Activated naive CD4-positive, alpha-beta T cell treated with anti-CD3 and anti-CD28 coated beads for 36 hours (primary cell): ENCODE measurements around the gene ARAP2. TPM values are rescaled to one million over a fixed set of nuclear protein-coding genes. Genes with fewer than 3 reads are reported as not detected.

Experiments
- CTCF ChIA-PET: fragments of 350-600 bp; sonication (Branson Sonifier 250); formaldehyde crosslinking; loops from one replicate; lab custom pipeline; 2021; ENCODE audit warnings: antibody characterized with exemption; lab: Charles Lee
- DNase-seq: peaks from one replicate; pipeline ENCODE4 v3.0.0-alpha.2; 2020
- H3K27ac Mint-ChIP-seq: one replicate; pipeline ENCODE4 v1.8.0; 2021; ENCODE audit warnings: mild to moderate bottlenecking, mixed read lengths
- H3K27me3 Mint-ChIP-seq: one replicate; pipeline ENCODE4 v1.8.0; 2021; ENCODE audit warnings: low read depth, mixed read lengths
- H3K36me3 Mint-ChIP-seq: one replicate; pipeline ENCODE4 v1.8.0; 2021; ENCODE audit warnings: low read depth, mixed read lengths
- H3K4me1 Mint-ChIP-seq: one replicate; pipeline ENCODE4 v1.8.0; 2021; ENCODE audit warnings: low read depth, mixed read lengths
- H3K4me3 Mint-ChIP-seq: one replicate; pipeline ENCODE4 v1.8.0; 2021; ENCODE audit warnings: mild to moderate bottlenecking, moderate library complexity, mixed read lengths
- H3K9me3 Mint-ChIP-seq: one replicate; pipeline ENCODE4 v1.8.0; 2021; ENCODE audit warnings: mixed read lengths
- intact Hi-C: fragments of 100-400 bp; cut with micrococcal nuclease; formaldehyde crosslinking; loops from one replicate; pipeline ENCODE4 v1.15.1; 2023
- total RNA-seq, 2 experiments: library from RNA; stranded (reverse); gene quantifications; one replicate each; pipeline ENCODE4 v1.2.3, GENCODE V29; 2021

ARAP2 gene
- total RNA-seq, 2 experiments from 2014 or later, result 29.6 to 38.2 TPM

DNA sequence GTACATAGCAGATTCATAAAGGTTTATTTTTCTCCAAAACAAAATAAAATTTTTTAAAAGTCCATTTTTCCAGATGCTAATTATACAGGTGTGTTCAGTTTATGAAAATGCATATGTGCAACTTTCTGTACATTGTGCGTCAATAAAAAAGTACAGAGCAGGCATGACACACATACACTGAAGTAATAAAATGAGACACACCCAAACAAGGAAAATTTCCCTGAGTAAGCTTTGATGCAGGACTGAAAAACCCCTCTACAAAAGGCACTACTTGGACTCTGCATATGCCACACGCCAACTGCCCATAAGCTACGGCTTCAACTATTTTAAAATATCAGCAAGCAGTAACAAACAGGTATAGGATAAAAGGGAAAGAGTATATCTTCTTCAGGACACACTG is 13.8 kb downstream of the ARAP2 start:
- no peak overlapping the region for H3K27ac Mint-ChIP-seq
- CTCF ChIA-PET, result interaction anchor here (0.7 kb wide), 1 partner anchor 13 kb away, joined by 4 read pairs; no protein-coding TSS in a partner anchor
- peaks cover 13% of the 10 kb centered on the region for H3K9me3 Mint-ChIP-seq
- H3K36me3 Mint-ChIP-seq, result peaks cover 18% of the 10 kb centered on the region
- intact Hi-C loops, result no loop called here
- no peak overlapping the region for H3K4me3 Mint-ChIP-seq
- peaks cover 64% of the 10 kb centered on the region for H3K4me1 Mint-ChIP-seq
- no peak for DNase-seq
- no peaks in the 10 kb centered on the region for H3K27me3 Mint-ChIP-seq

DNA sequence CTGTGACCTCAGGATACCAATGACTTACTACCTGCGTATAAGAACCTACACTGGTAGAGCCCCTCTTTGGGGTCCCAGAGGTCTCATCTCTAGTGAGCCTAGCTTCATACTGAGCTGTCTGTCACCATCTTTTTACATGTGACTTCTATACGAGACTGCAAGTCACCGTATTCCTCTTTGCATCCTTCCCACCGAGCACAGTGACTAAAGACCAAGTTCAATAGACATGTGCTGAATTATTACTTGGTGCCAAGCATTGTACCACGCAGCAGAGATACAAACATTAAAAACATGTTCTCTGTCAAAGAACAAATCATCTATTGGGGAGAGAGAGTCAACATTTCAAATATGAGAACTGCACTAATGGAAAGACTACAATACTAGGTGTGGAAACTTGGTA is 16.4 kb downstream of the ARAP2 start:
- Mint-ChIP-seq H3K36me3 (peaks cover 9% of the 10 kb centered on the region), H3K4me3 (no peak overlapping the region)
- intact Hi-C loops, result no loop called here

DNA sequence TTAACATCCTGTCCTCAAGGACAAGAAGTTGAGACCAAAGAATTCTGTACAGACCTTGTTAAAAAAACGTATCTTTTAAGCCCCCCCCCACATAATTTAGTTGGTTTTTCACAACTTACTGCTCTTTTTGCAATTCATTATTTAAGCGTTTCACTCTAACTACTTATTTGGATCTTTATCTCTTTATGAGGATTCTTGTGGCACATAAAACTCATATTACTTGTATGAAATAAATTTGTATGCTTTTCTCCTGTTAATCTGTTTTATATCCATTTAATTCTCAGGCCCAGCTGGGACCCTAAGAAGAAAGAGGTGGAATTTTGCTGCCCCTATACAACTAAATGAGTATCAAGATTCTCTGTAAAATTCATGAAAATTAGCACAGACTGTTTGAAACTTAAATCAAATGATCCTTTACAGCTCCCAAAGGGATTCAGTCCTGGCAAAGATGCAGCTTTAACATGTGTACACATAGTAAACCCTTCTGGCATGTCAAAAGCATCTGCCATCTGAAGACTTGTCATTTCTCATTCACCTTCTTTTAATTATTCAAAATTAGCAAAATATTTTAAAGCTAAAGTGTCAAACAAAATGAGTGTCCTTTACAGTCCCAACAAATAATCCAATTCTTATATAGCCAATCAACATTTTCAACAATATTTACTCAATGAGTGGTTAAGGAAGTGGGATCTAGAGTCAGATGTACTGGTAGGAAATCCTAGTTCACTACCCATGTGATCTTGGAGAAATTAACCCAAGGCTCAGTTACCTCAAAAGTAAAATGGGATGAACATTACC is 17.7 kb downstream of the ARAP2 start:
- no peaks in the 10 kb centered on the region for H3K27me3 Mint-ChIP-seq
- intact Hi-C loops, result no loop called here
- H3K9me3 Mint-ChIP-seq, result no peaks in the 10 kb centered on the region
- no peak for DNase-seq
- H3K4me1 Mint-ChIP-seq, result peaks cover 59% of the 10 kb centered on the region
- CTCF ChIA-PET, result interaction anchor here (0.7 kb wide), 1 partner anchor 16 kb away, joined by 3 read pairs; no protein-coding TSS in a partner anchor
- H3K27ac Mint-ChIP-seq, result no peak overlapping the region
- peaks cover 8% of the 10 kb centered on the region for H3K36me3 Mint-ChIP-seq
- no peak overlapping the region for H3K4me3 Mint-ChIP-seq

More for the DNA sequence above, 16.4 kb downstream of the ARAP2 start:
- CTCF ChIA-PET, result interaction anchor here (0.6 to 1.3 kb wide), 2 partner anchors 17 to 246 kb away, joined by 3 to 4 read pairs; partner anchors contain the start of gene ARAP2
- Mint-ChIP-seq H3K9me3 (peaks cover 4% of the 10 kb centered on the region), H3K4me1 (peaks cover 60% of the 10 kb centered on the region), H3K27ac (peak overlapping the region; percentile 0), H3K27me3 (no peaks in the 10 kb centered on the region)
- DNase-seq, result no peak

DNA sequence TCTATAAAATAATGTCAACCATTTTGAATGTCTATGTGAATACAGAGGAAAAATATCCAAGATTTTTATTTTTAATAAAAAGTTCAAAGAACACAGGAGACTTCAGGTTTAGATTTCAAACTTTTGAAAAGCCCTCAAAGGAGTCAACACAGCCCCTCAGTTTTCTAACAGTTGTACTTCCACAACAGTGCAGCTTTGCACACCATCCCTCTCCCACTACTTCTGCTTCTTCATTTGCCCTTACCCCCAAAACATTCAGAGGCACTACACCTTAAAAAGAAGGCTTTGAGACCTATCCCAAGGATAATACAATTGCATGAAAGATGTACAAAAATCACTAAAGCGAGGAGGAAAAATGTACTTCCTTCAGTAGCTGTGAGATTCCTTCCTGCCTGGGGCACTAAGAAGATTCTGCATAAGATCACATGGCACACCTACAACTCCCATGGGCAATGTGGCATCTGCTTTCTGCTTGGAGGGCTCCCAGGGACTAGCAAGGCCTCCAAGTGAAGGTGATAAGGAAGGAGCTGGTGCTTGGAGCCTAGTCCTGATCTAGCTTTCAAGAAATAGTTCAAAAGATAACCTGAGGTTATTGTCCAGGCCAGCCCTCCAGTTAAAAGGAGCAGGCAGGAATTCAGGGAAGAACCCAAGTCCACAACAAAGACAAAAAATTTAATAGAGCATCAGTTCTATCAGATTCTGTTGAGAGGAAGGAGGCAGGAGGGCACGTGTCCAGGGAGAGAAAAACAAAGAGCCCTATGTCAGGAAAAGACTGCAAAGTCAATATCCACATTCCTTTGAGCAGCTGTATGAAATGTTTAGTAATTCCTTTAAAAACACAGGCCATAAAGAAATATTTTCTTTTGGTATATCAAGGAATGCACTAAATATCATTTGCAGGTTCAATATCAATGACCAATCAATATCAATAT is 19.1 kb downstream of the ARAP2 start:
- intact Hi-C loops, result no loop called here
- CTCF ChIA-PET, result interaction anchor here (0.6 to 1.1 kb wide), 4 partner anchors 11 to 62 kb away, joined by 3 to 5 read pairs (median 4); no protein-coding TSS in a partner anchor
- Mint-ChIP-seq H3K36me3 (peaks cover 8% of the 10 kb centered on the region), H3K4me3 (no peak overlapping the region), H3K4me1 (peaks cover 58% of the 10 kb centered on the region), H3K27me3 (no peaks in the 10 kb centered on the region), H3K27ac (no peak overlapping the region), H3K9me3 (no peaks in the 10 kb centered on the region)
- DNase-seq, result no peak

DNA sequence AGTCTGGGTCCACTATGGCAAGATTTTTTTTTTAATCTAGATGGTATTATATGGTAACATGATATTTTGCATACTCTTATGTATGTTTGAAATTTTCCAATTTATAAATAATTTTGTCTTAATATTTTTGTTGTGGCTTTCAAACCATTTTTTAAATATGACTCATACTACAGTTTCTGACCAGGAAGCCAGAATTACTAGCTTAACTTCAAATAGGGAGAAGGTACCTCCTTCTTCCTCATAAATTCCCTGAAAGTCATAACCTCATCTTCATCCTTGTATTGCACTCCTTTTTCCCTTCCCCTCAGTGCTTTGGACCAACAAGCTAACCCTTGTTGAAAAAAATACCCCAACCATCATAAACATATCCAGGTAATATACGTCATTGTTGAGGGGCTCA is 21.6 kb downstream of the ARAP2 start:
- Mint-ChIP-seq H3K4me1 (peaks cover 59% of the 10 kb centered on the region), H3K36me3 (peaks cover 6% of the 10 kb centered on the region), H3K27me3 (no peaks in the 10 kb centered on the region), H3K9me3 (no peaks in the 10 kb centered on the region), H3K27ac (no peak overlapping the region), H3K4me3 (no peak overlapping the region)
- intact Hi-C loops, result no loop called here
- no peak for DNase-seq
- CTCF ChIA-PET, result interaction anchor here (0.6 to 0.7 kb wide), 2 partner anchors 177 to 180 kb away, joined by 3 read pairs; no protein-coding TSS in a partner anchor

DNA sequence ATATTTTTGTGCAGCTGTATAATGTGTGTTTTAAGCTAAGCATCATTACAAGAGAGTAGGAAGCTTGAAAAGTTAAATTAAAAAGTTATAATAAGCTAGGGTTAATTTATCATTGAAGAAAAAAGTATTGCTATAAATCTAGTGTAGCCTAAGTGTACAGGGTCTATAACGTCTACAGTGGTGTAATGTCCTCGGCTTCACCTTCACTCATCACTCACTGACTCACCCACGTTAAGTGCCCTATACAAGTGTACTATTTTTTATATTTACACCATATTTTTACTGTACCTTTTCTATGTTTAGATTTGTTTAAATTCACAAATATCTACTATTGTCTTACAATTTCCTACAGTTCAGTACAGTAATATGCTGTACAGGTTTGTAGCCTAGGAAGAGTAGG is 23.5 kb downstream of the ARAP2 start:
- Mint-ChIP-seq H3K27me3 (no peaks in the 10 kb centered on the region), H3K4me3 (no peak overlapping the region), H3K36me3 (peaks cover 4% of the 10 kb centered on the region), H3K9me3 (no peaks in the 10 kb centered on the region), H3K27ac (no peak overlapping the region), H3K4me1 (peaks cover 48% of the 10 kb centered on the region)
- DNase-seq, result no peak
- intact Hi-C loops, result no loop called here
- CTCF ChIA-PET, result no interaction called here

DNA sequence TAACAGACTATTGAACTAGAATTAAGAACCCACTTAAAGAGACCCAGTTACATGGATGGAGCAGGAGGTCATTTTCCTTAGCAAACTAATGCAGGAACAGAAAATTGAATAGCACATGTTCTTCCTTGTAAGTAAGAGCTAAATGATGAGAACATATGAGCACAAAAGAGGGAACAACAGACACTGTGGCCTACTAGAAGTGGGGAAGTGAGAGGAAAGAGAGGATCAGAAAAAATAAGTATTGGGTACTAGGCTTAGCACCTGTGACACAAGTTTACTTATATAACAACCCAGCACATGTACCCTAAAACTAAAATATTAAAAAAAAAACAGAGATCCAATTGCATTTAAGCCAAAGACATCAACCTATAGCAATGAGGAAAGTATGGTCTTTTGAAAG is 26.2 kb downstream of the ARAP2 start:
- Mint-ChIP-seq H3K27ac (no peak overlapping the region), H3K4me3 (no peak overlapping the region), H3K9me3 (no peaks in the 10 kb centered on the region), H3K4me1 (peaks cover 40% of the 10 kb centered on the region), H3K36me3 (peaks cover 1% of the 10 kb centered on the region), H3K27me3 (no peaks in the 10 kb centered on the region)
- CTCF ChIA-PET, result interaction anchor here (0.6 kb wide), 1 partner anchor 90 kb away, joined by 3 read pairs; no protein-coding TSS in a partner anchor
- intact Hi-C loops, result loop anchor here (2.0 kb wide), 1 partner anchor 19 kb away; no protein-coding TSS in a partner anchor
- no peak for DNase-seq

DNA sequence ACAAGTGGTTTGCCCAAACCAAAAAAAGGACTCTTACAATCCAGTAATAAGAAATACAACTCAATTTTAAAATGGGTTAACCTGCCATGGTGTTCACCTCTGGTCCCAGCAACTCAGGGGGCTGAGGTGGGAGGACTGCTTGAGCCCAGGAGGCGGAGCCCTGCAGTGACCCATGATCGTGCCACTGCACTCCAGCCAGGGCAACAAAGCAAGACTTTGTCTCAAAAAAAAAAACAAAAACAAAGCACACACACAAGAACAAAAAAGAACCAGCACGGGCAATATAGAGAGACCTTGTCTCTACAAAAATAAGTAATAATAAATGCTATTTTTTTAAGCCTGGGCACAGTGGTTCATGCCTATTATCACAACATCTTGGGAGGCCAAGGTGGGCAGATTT is 28.7 kb downstream of the ARAP2 start:
- Mint-ChIP-seq H3K36me3 (peaks cover 4% of the 10 kb centered on the region), H3K9me3 (no peaks in the 10 kb centered on the region), H3K27me3 (no peaks in the 10 kb centered on the region), H3K4me3 (no peak overlapping the region), H3K27ac (no peak overlapping the region), H3K4me1 (peaks cover 32% of the 10 kb centered on the region)
- no peak for DNase-seq
- CTCF ChIA-PET, result interaction anchor here (0.6 kb wide), 1 partner anchor 1432 kb away, joined by 3 read pairs; no protein-coding TSS in a partner anchor
- intact Hi-C loops, result no loop called here

DNA sequence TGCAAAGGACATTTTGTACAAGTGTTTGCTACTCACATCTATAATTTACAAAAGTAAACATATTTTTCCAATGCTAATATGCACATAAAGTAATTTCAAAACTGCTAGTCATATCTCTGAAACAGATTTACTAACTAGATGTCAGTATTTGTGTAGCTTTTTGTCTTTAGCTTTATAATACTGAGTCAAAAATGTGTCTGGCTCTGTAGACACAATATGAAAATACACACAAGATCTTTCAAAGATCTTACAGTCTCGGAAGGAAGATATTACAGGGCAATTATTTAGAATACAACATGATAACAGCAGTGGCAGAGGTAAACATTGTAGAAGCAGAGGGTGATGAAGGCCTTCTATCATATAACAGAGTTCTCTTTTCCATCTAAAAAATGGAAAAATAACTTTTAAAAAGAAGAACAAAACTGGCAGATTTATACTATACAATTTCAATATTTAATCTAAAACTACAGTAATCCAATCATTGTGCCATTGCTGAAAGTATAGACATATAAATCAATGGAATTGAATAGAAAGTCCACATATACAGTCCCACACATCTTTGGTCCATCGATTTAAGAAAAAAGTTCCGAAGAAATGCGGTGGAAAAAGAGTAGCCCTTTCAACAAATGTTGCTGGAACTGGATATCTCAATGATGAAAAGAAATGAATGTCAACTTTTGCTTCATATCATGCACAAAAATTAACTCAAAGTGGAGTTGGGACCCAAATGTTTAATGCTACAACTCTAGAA is 29.4 kb downstream of the ARAP2 start:
- H3K9me3 Mint-ChIP-seq, result no peaks in the 10 kb centered on the region
- no peak overlapping the region for H3K27ac Mint-ChIP-seq
- intact Hi-C loops, result no loop called here
- peaks cover 8% of the 10 kb centered on the region for H3K36me3 Mint-ChIP-seq
- DNase-seq, result no peak
- peaks cover 32% of the 10 kb centered on the region for H3K4me1 Mint-ChIP-seq
- H3K4me3 Mint-ChIP-seq, result no peak overlapping the region
- H3K27me3 Mint-ChIP-seq, result no peaks in the 10 kb centered on the region
- CTCF ChIA-PET, result interaction anchor here (0.6 to 1.2 kb wide), 2 partner anchors 28 to 191 kb away, joined by 3 read pairs; no protein-coding TSS in a partner anchor

DNA sequence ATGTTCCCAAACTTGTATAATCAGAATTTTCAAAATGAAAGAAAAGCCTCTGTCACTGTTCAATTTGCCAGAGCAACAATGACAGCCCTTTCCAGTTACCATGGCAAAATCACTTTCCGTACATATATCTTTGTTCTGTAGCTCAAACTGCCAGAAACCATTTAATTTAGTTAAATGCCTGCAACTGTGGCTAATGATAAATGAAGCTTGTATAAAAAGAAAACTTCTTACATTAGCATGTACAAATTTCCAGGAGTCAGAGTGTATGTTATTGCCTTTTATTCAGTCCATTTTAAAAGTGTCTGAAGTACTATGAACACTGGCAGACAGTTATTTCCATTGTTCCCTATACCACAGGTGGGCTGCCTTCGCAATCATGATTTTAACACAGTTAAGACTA is 30.3 kb downstream of the ARAP2 start:
- CTCF ChIA-PET, result interaction anchor here (0.9 to 1.2 kb wide), 2 partner anchors 29 to 186 kb away, joined by 3 to 5 read pairs; no protein-coding TSS in a partner anchor
- H3K4me1 Mint-ChIP-seq, result peaks cover 33% of the 10 kb centered on the region
- no peaks in the 10 kb centered on the region for H3K27me3 Mint-ChIP-seq
- H3K27ac Mint-ChIP-seq, result no peak overlapping the region
- intact Hi-C loops, result no loop called here
- H3K9me3 Mint-ChIP-seq, result no peaks in the 10 kb centered on the region
- DNase-seq, result no peak
- H3K36me3 Mint-ChIP-seq, result peaks cover 12% of the 10 kb centered on the region
- no peak overlapping the region for H3K4me3 Mint-ChIP-seq

DNA sequence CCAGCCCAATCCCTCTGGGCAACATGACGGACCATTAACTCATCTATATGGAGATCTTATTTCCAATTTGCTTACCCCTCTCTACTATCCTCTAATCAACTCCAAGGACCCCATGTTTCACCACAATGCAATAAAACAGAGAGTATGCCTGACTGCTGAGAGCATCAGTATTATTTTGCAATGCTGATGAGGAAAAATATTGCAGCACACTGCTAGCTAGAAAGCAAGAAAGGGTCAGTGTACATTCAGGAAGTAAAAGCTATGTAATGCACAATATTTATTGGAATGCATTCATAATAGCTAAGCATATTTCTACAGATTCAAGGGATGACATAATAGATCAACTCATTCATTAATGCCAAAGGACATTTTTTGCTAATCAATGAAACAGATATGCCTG is 33.2 kb downstream of the ARAP2 start:
- peaks cover 36% of the 10 kb centered on the region for H3K4me1 Mint-ChIP-seq
- H3K36me3 Mint-ChIP-seq, result peaks cover 26% of the 10 kb centered on the region
- no peak overlapping the region for H3K27ac Mint-ChIP-seq
- CTCF ChIA-PET, result no interaction called here
- intact Hi-C loops, result no loop called here
- no peaks in the 10 kb centered on the region for H3K9me3 Mint-ChIP-seq
- H3K27me3 Mint-ChIP-seq, result no peaks in the 10 kb centered on the region
- DNase-seq, result no peak
- no peak overlapping the region for H3K4me3 Mint-ChIP-seq
